Fibroblast of lung (primary cell): ENCODE data around the gene BCAS1.

Experiments used
- EZH2 ChIP-seq: IDR thresholded peaks from 2 replicates; pipeline ENCODE4 v1.5.1; 2012; ENCODE audit warnings: low read length, control low read depth, mild to moderate bottlenecking; ENCODE audit errors: missing control alignments
- TF ChIP-seq, protein P1 (sequence below), 2 donors: IDR thresholded peaks in 1 of 2; conservative IDR thresholded peaks in 1 of 2; 1 replicate in 1 of 2; 2 replicates in 1 of 2; pipeline ENCODE4 v1.5.1; 2011 to 2012; ENCODE audit warnings: low read length in 2 of 2, control low read depth in 1 of 2, inconsistent platforms in 1 of 2, low read depth in 1 of 2, mild to moderate bottlenecking in 1 of 2

DNA sequence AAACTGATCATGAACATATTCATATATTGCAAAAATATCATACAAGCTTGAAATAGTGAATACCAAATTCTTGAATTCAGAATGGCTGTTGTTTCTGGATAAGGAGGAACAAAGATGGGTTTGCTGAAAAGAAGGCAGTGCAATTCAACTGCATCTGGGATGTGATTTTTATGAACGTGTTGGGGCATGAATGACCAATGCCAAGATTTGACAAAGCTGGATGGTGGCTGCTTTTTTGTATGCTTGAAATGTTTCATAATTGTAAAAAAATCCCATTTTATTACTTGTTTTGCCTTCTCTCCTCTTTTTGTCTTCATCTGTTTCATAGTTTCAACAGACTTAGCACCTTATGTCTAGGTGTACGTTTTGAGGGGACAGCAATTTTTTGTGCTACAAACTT, 36.8 kb upstream of the BCAS1 start:
- TF ChIP-seq, protein P1, sequence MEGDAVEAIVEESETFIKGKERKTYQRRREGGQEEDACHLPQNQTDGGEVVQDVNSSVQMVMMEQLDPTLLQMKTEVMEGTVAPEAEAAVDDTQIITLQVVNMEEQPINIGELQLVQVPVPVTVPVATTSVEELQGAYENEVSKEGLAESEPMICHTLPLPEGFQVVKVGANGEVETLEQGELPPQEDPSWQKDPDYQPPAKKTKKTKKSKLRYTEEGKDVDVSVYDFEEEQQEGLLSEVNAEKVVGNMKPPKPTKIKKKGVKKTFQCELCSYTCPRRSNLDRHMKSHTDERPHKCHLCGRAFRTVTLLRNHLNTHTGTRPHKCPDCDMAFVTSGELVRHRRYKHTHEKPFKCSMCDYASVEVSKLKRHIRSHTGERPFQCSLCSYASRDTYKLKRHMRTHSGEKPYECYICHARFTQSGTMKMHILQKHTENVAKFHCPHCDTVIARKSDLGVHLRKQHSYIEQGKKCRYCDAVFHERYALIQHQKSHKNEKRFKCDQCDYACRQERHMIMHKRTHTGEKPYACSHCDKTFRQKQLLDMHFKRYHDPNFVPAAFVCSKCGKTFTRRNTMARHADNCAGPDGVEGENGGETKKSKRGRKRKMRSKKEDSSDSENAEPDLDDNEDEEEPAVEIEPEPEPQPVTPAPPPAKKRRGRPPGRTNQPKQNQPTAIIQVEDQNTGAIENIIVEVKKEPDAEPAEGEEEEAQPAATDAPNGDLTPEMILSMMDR (conservative IDR thresholded peaks at IDR 0.05 in 1 of 2, IDR thresholded peaks at IDR 0.05 in 1 of 2; ENCODE audit: low read depth in 1 of 2, low read length in 2 of 2) = no peak
- no peak for TF ChIP-seq EZH2
